Endodermal cell (in vitro differentiated cells): ENCODE measurements around the gene EI24. TPM values are rescaled to one million over a fixed set of nuclear protein-coding genes. Genes with fewer than 3 reads are reported as not detected.
A peak's percentile ranks its signal among the peaks of the same experiment; 100 is the strongest.

Source experiments
- DNase-seq: peaks from one replicate; pipeline ENCODE4 v3.0.0-alpha.2; 2017
- H3K27ac ChIP-seq: 2 replicates; pipeline ENCODE4 v1.5.1; 2013; ENCODE audit warnings: mild to moderate bottlenecking, low read depth, low read length, moderate library complexity
- H3K27me3 ChIP-seq: 2 replicates; pipeline ENCODE4 v1.6.1; 2013; ENCODE audit warnings: mild to moderate bottlenecking, low read length, moderate library complexity; ENCODE audit not compliant: insufficient read depth, control insufficient read depth, poor library complexity, severe bottlenecking
- H3K36me3 ChIP-seq: 2 replicates; pipeline ENCODE4 v1.7.0; 2013; ENCODE audit warnings: mild to moderate bottlenecking, low read length, moderate library complexity; ENCODE audit not compliant: control insufficient read depth, insufficient read depth
- H3K4me1 ChIP-seq: one replicate; pipeline ENCODE4 v1.7.0; 2013; ENCODE audit warnings: low read length; ENCODE audit not compliant: control insufficient read depth, insufficient read depth
- H3K4me3 ChIP-seq: 2 replicates; pipeline ENCODE4 v1.5.1; 2013; ENCODE audit warnings: mild to moderate bottlenecking, low read length, moderate library complexity
- H3K9ac ChIP-seq: 2 replicates; pipeline ENCODE4 v1.6.1; 2013; ENCODE audit warnings: mild to moderate bottlenecking, low read length, moderate library complexity; ENCODE audit not compliant: poor library complexity, severe bottlenecking; ENCODE audit errors: extremely low read depth
- H3K9me3 ChIP-seq: 2 replicates; pipeline ENCODE4 v1.6.1; 2013; ENCODE audit warnings: mild to moderate bottlenecking, low read length, moderate library complexity; ENCODE audit not compliant: control insufficient read depth
- H3K27ac Mint-ChIP-seq: 2 replicates; pipeline ENCODE4 v1.8.0; 2020; ENCODE audit warnings: mixed read lengths
- H3K27me3 Mint-ChIP-seq: 2 replicates; pipeline ENCODE4 v1.8.0; 2021; ENCODE audit warnings: mild to moderate bottlenecking, mixed read lengths; ENCODE audit not compliant: insufficient read depth
- H3K36me3 Mint-ChIP-seq: 2 replicates; pipeline ENCODE4 v1.8.0; 2020; ENCODE audit warnings: low read depth, mixed read lengths
- H3K4me1 Mint-ChIP-seq: 2 replicates; pipeline ENCODE4 v1.8.0; 2020; ENCODE audit warnings: mixed read lengths
- H3K4me3 Mint-ChIP-seq: 2 replicates; pipeline ENCODE4 v1.8.0; 2020; ENCODE audit warnings: mild to moderate bottlenecking, moderate library complexity, mixed read lengths
- H3K9me3 Mint-ChIP-seq: 2 replicates; pipeline ENCODE4 v1.8.0; 2020; ENCODE audit warnings: mild to moderate bottlenecking, mixed read lengths
- WGBS, 2 experiments: methylation state at CpG; one replicate each; pipeline versions ENCODE4 v1.1.5 to v1.1.7; 2013; ENCODE audit warnings: missing lambda C conversion rate in 2 of 2, mixed read lengths in 1 of 2; ENCODE audit not compliant: insufficient coverage in 1 of 2, insufficient read length in 1 of 2; 5-methylcytosine and 5-hydroxymethylcytosine counted together
- total RNA-seq, 2 donors: library from RNA; stranded (reverse); fragmentation: NEBNext Ultra II Directional in 1 of 2; extraction: Animal tissue kit (Norgen Biotek cat#: 25700) in 1 of 2; gene quantifications; 2 replicates in 1 of 2; 3 replicates in 1 of 2; pipeline ENCODE4 v1.2.1, GENCODE V29; 2021
- TF ChIP-seq, protein P1 (sequence below): fragments of 200-600 bp; sonication (generic); conservative IDR thresholded peaks from 2 replicates; pipeline ENCODE4 v1.5.0; 2021; ENCODE audit warnings: antibody characterized with exemption, mild to moderate bottlenecking

EI24 gene
- total RNA-seq, 2 donors from 2014 or later, result 102 to 110 TPM

DNA sequence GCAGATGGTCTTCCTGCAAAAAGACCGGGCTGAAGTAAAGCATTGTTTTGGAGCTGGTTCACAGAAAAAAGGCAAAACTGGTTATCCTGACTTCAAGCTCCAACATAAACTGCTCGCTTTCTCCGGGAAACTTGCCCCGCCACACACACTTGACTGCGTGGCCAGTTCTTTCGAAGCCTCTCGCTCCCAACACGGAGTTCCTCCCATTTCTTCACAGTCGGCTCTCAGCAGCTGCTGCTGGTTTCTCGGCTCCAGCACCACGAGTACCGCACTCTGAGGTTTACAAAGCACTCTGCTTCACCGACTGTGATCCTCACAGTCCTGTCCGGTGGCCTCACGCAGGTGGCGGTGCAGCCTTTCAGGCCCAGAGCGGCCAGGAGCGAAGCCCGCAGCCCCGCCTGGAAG is 56.0 kb downstream of the EI24 start:
- H3K4me1 Mint-ChIP-seq, result peaks cover 11% of the 10 kb centered on the region
- no peak for DNase-seq
- H3K9me3 ChIP-seq, result no peaks in the 10 kb centered on the region

DNA sequence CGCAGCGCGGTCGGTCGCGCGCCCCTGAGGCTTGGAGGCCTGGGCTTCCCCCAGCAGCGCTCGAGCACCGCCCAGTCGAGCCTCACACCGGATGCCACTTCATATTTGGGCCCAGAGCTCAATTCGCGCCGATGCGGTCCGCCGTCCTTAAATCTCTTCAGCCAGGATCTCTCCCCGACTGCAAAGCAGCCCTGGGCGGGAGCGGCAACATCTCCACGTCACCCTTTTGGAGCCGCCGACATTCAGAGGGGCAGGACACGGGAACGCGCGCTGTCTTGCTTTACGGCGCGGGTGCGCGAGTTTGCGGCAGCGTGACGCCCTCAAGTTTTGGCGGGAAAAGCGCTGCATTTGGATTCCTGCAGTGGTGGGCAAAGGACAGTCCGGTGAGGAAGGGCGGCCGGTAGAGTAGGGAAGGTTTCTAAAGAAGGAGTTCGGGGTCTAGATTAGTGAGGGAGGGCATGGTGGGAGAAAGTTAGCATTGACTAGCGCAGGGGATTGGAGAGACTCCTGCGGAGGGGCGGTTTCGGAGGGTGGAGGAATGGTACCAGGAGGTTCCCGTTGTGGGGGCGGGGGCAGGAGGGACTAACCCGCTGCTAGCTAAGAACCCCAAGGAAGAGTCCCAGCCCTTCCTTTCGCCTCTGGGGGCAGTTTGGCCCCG is 56.5 kb downstream of the EI24 start:
- Histone ChIP-seq H3K9me3 (no peaks in the 10 kb centered on the region), H3K27me3 (no peaks in the 10 kb centered on the region), H3K36me3 (peaks cover 47% of the 10 kb centered on the region), H3K4me1 (peaks cover 4% of the 10 kb centered on the region), H3K4me3 (peak overlapping the region; percentile 99), H3K27ac (peak overlapping the region; percentile 96), H3K9ac (peak overlapping the region; percentile 92)
- WGBS, 2 experiments, result 0% methylated on average over 23 to 51 of the region's 51 CpGs
- Mint-ChIP-seq H3K27ac (peak overlapping the region; percentile 96), H3K4me3 (peak overlapping the region; percentile 84), H3K4me1 (peaks cover 11% of the 10 kb centered on the region), H3K9me3 (no peaks in the 10 kb centered on the region), H3K27me3 (no peaks in the 10 kb centered on the region), H3K36me3 (peaks cover 36% of the 10 kb centered on the region)
- DNase-seq, result peak; percentile 98
- TF ChIP-seq, protein P1, sequence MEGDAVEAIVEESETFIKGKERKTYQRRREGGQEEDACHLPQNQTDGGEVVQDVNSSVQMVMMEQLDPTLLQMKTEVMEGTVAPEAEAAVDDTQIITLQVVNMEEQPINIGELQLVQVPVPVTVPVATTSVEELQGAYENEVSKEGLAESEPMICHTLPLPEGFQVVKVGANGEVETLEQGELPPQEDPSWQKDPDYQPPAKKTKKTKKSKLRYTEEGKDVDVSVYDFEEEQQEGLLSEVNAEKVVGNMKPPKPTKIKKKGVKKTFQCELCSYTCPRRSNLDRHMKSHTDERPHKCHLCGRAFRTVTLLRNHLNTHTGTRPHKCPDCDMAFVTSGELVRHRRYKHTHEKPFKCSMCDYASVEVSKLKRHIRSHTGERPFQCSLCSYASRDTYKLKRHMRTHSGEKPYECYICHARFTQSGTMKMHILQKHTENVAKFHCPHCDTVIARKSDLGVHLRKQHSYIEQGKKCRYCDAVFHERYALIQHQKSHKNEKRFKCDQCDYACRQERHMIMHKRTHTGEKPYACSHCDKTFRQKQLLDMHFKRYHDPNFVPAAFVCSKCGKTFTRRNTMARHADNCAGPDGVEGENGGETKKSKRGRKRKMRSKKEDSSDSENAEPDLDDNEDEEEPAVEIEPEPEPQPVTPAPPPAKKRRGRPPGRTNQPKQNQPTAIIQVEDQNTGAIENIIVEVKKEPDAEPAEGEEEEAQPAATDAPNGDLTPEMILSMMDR, result no peak

More for the DNA sequence above, 56.0 kb downstream of the EI24 start:
- TF ChIP-seq, protein P1, result no peak
- Histone ChIP-seq H3K36me3 (peaks cover 50% of the 10 kb centered on the region), H3K4me3 (peak overlapping the region; percentile 99), H3K27ac (peak overlapping the region; percentile 96), H3K4me1 (peaks cover 4% of the 10 kb centered on the region), H3K27me3 (no peaks in the 10 kb centered on the region), H3K9ac (peak overlapping the region; percentile 92)
- Mint-ChIP-seq H3K27ac (peak overlapping the region; percentile 96), H3K9me3 (no peaks in the 10 kb centered on the region), H3K27me3 (no peaks in the 10 kb centered on the region), H3K36me3 (peaks cover 38% of the 10 kb centered on the region), H3K4me3 (peak overlapping the region; percentile 84)
- WGBS, 2 experiments, result 10 to 14% methylated on average over 12 to 20 of the region's 20 CpGs

DNA sequence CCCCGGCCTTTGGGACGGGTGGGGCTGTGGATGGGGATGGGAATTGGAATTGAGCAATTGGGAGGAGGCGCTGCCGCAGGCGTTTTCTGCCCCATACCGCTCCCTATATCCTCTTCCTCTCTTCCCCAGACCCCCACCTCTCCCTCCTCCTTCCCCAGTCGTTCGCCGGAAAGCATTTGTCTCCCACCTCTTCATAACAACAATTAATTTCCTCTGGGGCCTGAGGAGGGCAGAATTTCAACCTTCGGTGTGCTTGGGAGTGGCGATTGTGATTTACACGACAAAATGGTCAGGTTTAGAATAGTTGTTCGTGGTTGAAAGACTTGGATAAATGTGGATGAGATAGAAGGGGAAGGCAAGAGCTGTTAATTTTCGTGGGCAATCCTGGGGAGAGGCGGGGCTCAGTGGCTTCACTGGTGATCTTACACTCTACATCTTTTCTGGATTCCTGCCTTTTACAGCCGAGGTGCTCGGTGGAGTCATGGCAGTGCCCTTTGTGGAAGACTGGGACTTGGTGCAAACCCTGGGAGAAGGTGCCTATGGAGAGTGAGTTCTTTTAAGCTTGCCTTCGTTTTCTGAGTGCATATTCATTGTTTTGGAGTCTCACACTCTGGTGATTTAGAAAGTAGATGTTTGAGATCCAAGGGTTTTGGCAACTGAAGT is 57.1 kb downstream of the EI24 start:
- Mint-ChIP-seq H3K9me3 (no peaks in the 10 kb centered on the region), H3K4me1 (peaks cover 11% of the 10 kb centered on the region), H3K4me3 (peak overlapping the region; percentile 84), H3K27ac (peak overlapping the region; percentile 96), H3K27me3 (no peaks in the 10 kb centered on the region), H3K36me3 (peaks cover 34% of the 10 kb centered on the region)
- WGBS, 2 experiments, result 0 to 1% methylated on average over 10 to 17 of the region's 18 CpGs
- peaks cover 4% of the 10 kb centered on the region for H3K4me1 ChIP-seq
- H3K36me3 ChIP-seq, result peaks cover 42% of the 10 kb centered on the region
- H3K27ac ChIP-seq, result peak overlapping the region; percentile 96
- H3K27me3 ChIP-seq, result no peaks in the 10 kb centered on the region
- peak; percentile 94 for DNase-seq
- H3K9ac ChIP-seq, result peak overlapping the region; percentile 92
- peak overlapping the region; percentile 99 for H3K4me3 ChIP-seq
- TF ChIP-seq, protein P1, result peak; percentile 53
- H3K9me3 ChIP-seq, result no peaks in the 10 kb centered on the region
